GM19324 (cell line): Measurements from ENCODE around the gene MSL3B.

Experiments used
- ATAC-seq: cut with Tn5 transposase; IDR thresholded peaks from one replicate; pipeline ENCODE4 v1.9.1; 2021; ENCODE audit warnings: mild to moderate bottlenecking, moderate library complexity; ENCODE audit not compliant: unreplicated experiment, low FRiP score

The MSL3B gene

DNA sequence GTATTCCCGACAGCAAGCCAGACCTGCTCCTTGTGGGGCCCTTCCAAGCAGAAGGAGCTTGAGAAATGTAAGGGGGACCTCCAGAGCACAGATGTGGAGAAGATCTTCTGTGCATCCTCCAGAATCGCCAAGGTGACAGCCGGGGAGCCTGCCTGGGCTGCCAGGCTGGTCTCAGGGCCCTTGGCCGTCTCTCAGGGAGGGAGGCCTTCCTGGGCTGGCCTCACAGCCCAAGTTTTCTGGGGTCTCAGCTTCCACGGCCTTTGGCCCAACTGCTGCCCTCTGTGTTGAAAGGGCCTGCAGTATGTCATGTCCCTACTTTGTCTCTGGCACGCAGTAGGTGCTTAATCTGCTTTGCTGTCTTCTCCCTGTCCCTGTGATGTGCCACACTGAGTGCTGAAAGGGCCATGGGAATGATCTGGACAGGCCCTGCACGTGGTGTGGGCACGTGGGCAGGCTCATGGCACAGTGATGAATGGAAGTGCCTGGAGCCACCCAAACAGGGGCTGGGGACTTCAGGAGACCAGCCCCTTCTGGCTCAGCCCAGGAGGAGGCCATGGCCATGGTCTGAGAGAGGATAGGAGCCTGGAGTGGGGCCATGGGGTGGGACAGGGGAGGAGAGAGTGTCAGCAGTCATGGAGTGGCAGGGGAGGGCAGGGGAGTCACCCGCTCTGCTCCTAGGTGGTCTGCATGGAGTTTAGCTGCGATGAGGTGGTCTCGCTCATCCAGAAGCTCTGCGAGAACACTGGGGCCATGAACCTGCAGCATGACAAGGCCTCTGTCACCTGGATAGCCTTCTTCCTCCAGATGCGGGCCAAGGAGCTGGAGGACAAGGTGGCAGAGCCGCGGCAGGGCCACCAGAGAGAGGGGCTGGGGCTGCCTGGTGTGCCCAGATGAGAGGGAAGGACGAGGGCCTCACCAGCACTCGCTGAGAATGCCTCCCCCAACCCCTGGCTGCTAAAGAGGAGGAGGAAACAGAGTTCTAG is 49.3 kb downstream of the MSL3B start:
- ATAC-seq = no peak

DNA sequence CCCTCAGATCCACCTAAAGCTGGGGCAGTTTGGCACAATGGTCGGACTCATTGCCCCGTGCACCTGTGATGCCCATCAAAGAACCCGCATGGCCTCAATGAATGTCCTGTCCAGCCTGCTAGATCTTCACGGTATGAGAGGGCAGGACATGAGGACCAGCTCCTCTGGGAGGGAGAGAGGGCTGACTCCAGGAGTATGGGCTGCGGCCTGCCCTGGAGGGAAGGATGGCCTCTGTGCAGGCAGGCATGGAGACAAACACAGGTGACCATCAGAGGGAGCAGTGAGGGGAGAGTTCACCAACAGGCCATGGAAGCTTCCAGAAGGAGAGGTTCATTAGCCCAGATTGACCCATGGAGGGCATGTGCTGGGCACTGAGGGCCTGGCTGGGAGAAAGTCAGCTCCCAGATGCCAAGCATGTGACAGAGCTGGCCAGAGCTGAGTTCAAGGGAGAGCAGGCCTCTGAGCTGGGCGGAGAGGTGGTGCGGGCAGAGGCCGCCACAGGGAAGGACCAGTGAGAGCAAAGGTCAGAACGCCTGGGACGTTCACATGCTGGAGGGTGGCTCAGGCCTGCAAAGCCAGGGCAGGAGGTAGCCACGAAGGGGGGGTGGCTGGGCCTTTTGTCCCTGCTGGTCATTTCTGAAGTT is 50.1 kb downstream of the MSL3B start:
- no peak for ATAC-seq

GRCh38 chr2:233817361-233817911 is 50.8 kb downstream of the MSL3B start:
- ATAC-seq = no peak

- ATAC-seq = no peak
Measured at GRCh38 chr2:233816771-233817170, 51.4 kb downstream of the MSL3B start.

- ATAC-seq = no peak
Measured at GRCh38 chr2:233816334-233816733, 51.9 kb downstream of the MSL3B start.

DNA sequence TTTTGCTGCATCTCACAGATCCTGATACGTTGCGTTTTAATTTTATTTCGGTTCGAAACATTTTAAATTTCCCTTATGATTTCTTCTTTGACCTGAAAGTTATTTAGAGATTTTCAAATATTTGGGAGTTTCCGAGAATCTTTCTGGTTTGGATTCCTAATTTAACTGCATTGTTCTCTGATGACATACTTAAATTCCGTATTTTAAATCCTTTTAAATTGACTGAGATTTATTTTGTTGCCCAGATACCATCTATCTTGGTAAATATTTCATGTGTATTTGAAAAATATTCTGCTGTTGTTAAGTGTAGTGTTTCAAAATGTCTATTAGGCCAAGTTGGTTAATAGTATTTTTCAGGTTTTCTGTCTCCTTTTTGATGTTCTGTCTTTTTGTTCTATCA is 52.3 kb downstream of the MSL3B start:
- no peak for ATAC-seq
